ENCODE results near the gene GPR160. TPM values are rescaled to one million over a fixed set of nuclear protein-coding genes. Genes with fewer than 3 reads are reported as not detected.

Gene GPR160
- total RNA-seq, 4 donors from 2014 or later: 0.62 to 2.1 (median 1.2) TPM

DNA sequence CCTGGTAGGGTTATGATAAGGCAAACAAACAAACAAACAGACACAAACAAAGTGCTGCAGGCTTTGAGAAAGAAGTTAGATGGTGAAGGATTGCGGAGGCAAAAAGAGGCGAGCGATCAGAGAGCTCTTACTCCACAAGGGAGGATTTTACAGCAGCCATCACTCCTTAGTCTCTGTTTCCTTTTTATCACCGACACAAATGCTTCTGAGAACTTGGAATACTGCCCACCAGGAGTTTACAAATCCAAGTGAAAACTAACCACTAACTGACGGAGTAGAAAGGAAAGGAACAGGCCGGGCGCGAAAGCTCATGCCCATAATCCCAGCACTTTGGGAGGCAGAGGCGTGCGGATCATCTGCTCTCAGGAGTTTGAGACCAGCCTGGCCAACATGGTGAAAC, 35.6 kb upstream of the GPR160 start:
- peak overlapping the region in 3 of 4 donors; percentile 41 to 69 (median 51) for H3K27ac ChIP-seq
- intact Hi-C loops (cut with DNase I; ENCODE audit: low total_unique reads): no loop called here
- no peaks in the 10 kb centered on the region for H3K27me3 ChIP-seq
- H3K4me3 ChIP-seq: peak overlapping the region in 2 of 4 donors; percentile 19 to 21
- in situ Hi-C loops (cut with MboI; ENCODE audit: low sequenced_read_pairs in 4 of 4): no loop called here
- no peaks in the 10 kb centered on the region for H3K9me3 ChIP-seq
- no peaks in the 10 kb centered on the region for H3K4me1 ChIP-seq
- no peak for ATAC-seq
- no peak for DNase-seq
- TF ChIP-seq POLR2A (IDR thresholded peaks at IDR 0.05) (no peak), CTCF (IDR thresholded peaks at IDR 0.05 in 4 of 5, conservative IDR thresholded peaks at IDR 0.05 in 1 of 5) (no peak)
- no peaks in the 10 kb centered on the region for H3K36me3 ChIP-seq

- Histone ChIP-seq H3K9me3 (no peaks in the 10 kb centered on the region), H3K36me3 (no peaks in the 10 kb centered on the region), H3K27ac (peak overlapping the region in 3 of 4 donors; percentile 41 to 69 (median 51)), H3K4me1 (no peaks in the 10 kb centered on the region), H3K27me3 (no peaks in the 10 kb centered on the region), H3K4me3 (peak overlapping the region in 2 of 4 donors; percentile 19 to 21)
- DNase-seq (no peak), ATAC-seq (no peak)
- in situ Hi-C loops (cut with MboI; ENCODE audit: low sequenced_read_pairs in 4 of 4) (no loop called here), intact Hi-C loops (cut with DNase I; ENCODE audit: low total_unique reads) (no loop called here)
- TF ChIP-seq CTCF (IDR thresholded peaks at IDR 0.05 in 4 of 5, conservative IDR thresholded peaks at IDR 0.05 in 1 of 5): no peak
- TF ChIP-seq POLR2A (IDR thresholded peaks at IDR 0.05): no peak
These were observed 34.9 kb upstream of the GPR160 start for GRCh38 chr3:170002879-170003278.

DNA sequence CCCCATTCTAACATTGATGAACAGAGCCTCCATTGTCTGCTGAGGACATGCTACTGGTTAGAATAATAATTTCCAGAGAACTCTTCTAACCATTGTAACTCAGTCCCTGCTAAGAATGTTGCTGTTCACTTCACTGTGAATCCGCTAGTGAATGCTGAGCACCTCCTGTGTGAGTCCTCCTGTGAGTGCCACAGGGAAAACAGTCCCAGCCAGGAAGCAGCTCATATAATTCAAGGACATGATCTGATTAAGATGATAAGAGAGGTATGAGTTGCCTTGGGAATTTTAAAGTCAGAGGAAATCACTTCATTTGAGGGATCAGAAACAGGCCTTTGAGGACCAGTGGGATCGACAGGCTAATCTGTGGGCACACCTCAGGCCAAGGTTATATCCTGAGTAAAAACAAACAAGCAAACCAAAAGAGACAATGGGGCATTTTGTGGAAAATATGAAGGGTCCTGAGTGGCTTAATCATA, 33.9 kb upstream of the GPR160 start:
- DNase-seq: no peak
- in situ Hi-C loops (cut with MboI; ENCODE audit: low sequenced_read_pairs in 4 of 4): no loop called here
- no peaks in the 10 kb centered on the region for H3K9me3 ChIP-seq
- H3K27ac ChIP-seq: peak overlapping the region in 3 of 4 donors; percentile 27 to 69 (median 33)
- ATAC-seq: no peak
- TF ChIP-seq CTCF (IDR thresholded peaks at IDR 0.05 in 4 of 5, conservative IDR thresholded peaks at IDR 0.05 in 1 of 5) (no peak), POLR2A (IDR thresholded peaks at IDR 0.05) (no peak)
- H3K36me3 ChIP-seq: no peaks in the 10 kb centered on the region
- no peaks in the 10 kb centered on the region for H3K4me1 ChIP-seq
- intact Hi-C loops (cut with DNase I; ENCODE audit: low total_unique reads): no loop called here
- no peak overlapping the region for H3K4me3 ChIP-seq
- no peaks in the 10 kb centered on the region for H3K27me3 ChIP-seq

GRCh38 chr3:170007031-170007663, 30.6 kb upstream of the GPR160 start:
- intact Hi-C loops (cut with DNase I; ENCODE audit: low total_unique reads) (no loop called here), in situ Hi-C loops (cut with MboI; ENCODE audit: low sequenced_read_pairs in 4 of 4) (no loop called here)
- DNase-seq (no peak), ATAC-seq (no peak)
- no peaks in the 10 kb centered on the region for H3K27me3 ChIP-seq
- no peak overlapping the region for H3K4me3 ChIP-seq
- TF ChIP-seq POLR2A (IDR thresholded peaks at IDR 0.05) (no peak), CTCF (IDR thresholded peaks at IDR 0.05 in 4 of 5, conservative IDR thresholded peaks at IDR 0.05 in 1 of 5) (no peak)
- no peak overlapping the region for H3K27ac ChIP-seq
- no peaks in the 10 kb centered on the region for H3K36me3 ChIP-seq
- no peaks in the 10 kb centered on the region for H3K9me3 ChIP-seq
- H3K4me1 ChIP-seq: no peaks in the 10 kb centered on the region

- Histone ChIP-seq H3K27me3 (no peaks in the 10 kb centered on the region), H3K36me3 (no peaks in the 10 kb centered on the region), H3K4me1 (no peaks in the 10 kb centered on the region), H3K9me3 (no peaks in the 10 kb centered on the region), H3K27ac (no peak overlapping the region), H3K4me3 (no peak overlapping the region)
- ATAC-seq (no peak), DNase-seq (no peak)
- in situ Hi-C loops (cut with MboI; ENCODE audit: low sequenced_read_pairs in 4 of 4) (no loop called here), intact Hi-C loops (cut with DNase I; ENCODE audit: low total_unique reads) (no loop called here)
- TF ChIP-seq CTCF (IDR thresholded peaks at IDR 0.05 in 4 of 5, conservative IDR thresholded peaks at IDR 0.05 in 1 of 5) (no peak), POLR2A (IDR thresholded peaks at IDR 0.05) (no peak)
These were observed 27.3 kb upstream of the GPR160 start for GRCh38 chr3:170010498-170010897.
